Osteocyte (in vitro differentiated cells): ENCODE data around the gene DAGLB. TPM values are rescaled to one million over a fixed set of nuclear protein-coding genes. Genes with fewer than 3 reads are reported as not detected.
A peak's percentile ranks its signal among the peaks of the same experiment; 100 is the strongest.

Experiments
- DNase-seq: peaks from one replicate; pipeline ENCODE4 v3.0.0; 2021; ENCODE audit warnings: mixed read lengths; ENCODE audit not compliant: unreplicated experiment; ENCODE audit errors: extremely low spot score
- H3K27ac Mint-ChIP-seq: one replicate; pipeline ENCODE4 v1.8.0; 2021; ENCODE audit warnings: mild to moderate bottlenecking, mixed read lengths; ENCODE audit not compliant: unreplicated experiment
- H3K27me3 Mint-ChIP-seq: one replicate; pipeline ENCODE4 v1.8.0; 2021; ENCODE audit warnings: mixed read lengths; ENCODE audit not compliant: unreplicated experiment
- H3K36me3 Mint-ChIP-seq: one replicate; pipeline ENCODE4 v1.8.0; 2021; ENCODE audit warnings: mixed read lengths; ENCODE audit not compliant: unreplicated experiment
- H3K4me1 Mint-ChIP-seq: one replicate; pipeline ENCODE4 v1.8.0; 2021; ENCODE audit warnings: mixed read lengths; ENCODE audit not compliant: unreplicated experiment
- H3K4me3 Mint-ChIP-seq: one replicate; pipeline ENCODE4 v1.8.0; 2021; ENCODE audit warnings: mild to moderate bottlenecking, moderate library complexity, mixed read lengths; ENCODE audit not compliant: unreplicated experiment
- H3K9me3 Mint-ChIP-seq: one replicate; pipeline ENCODE4 v1.8.0; 2021; ENCODE audit warnings: mixed read lengths; ENCODE audit not compliant: unreplicated experiment
- CTCF ChIP-seq: fragments of 200-600 bp; sonication (generic); IDR thresholded peaks from 2 replicates; pipeline ENCODE4 v1.5.0; 2021; ENCODE audit warnings: antibody characterized with exemption, mild to moderate bottlenecking, moderate library complexity
- total RNA-seq: library from RNA; stranded (reverse); gene quantifications from 2 replicates; pipeline ENCODE4 v1.2.1, GENCODE V29; 2021

Gene DAGLB
- total RNA-seq, 1 donor from 2014 or later = 22.4 TPM

GRCh38 chr7:6436385-6436685, 11.4 kb downstream of the DAGLB start:
- no peak overlapping the region for H3K4me3 Mint-ChIP-seq
- no peaks in the 10 kb centered on the region for H3K9me3 Mint-ChIP-seq
- peaks cover 14% of the 10 kb centered on the region for H3K36me3 Mint-ChIP-seq
- no peak for TF ChIP-seq CTCF
- DNase-seq = no peak
- no peaks in the 10 kb centered on the region for H3K27me3 Mint-ChIP-seq
- no peak overlapping the region for H3K27ac Mint-ChIP-seq
- peaks cover 12% of the 10 kb centered on the region for H3K4me1 Mint-ChIP-seq

GRCh38 chr7:6435486-6436384, 12.0 kb downstream of the DAGLB start:
- no peaks in the 10 kb centered on the region for H3K27me3 Mint-ChIP-seq
- DNase-seq = peak; percentile 95
- TF ChIP-seq CTCF = peak; percentile 98
- H3K27ac Mint-ChIP-seq = peak overlapping the region; percentile 80
- H3K4me3 Mint-ChIP-seq = no peak overlapping the region
- H3K9me3 Mint-ChIP-seq = no peaks in the 10 kb centered on the region
- H3K4me1 Mint-ChIP-seq = peaks cover 12% of the 10 kb centered on the region
- peaks cover 16% of the 10 kb centered on the region for H3K36me3 Mint-ChIP-seq

GRCh38 chr7:6433784-6434615, 13.8 kb downstream of the DAGLB start:
- no peak overlapping the region for H3K27ac Mint-ChIP-seq
- H3K27me3 Mint-ChIP-seq = no peaks in the 10 kb centered on the region
- H3K36me3 Mint-ChIP-seq = peaks cover 14% of the 10 kb centered on the region
- DNase-seq = no peak
- H3K9me3 Mint-ChIP-seq = no peaks in the 10 kb centered on the region
- TF ChIP-seq CTCF = no peak
- peaks cover 18% of the 10 kb centered on the region for H3K4me1 Mint-ChIP-seq
- H3K4me3 Mint-ChIP-seq = no peak overlapping the region

- no peaks in the 10 kb centered on the region for H3K27me3 Mint-ChIP-seq
Measured at GRCh38 chr7:6432781-6433180, 15.0 kb downstream of the DAGLB start.

More at GRCh38 chr7:6432781-6433180, 15.0 kb downstream of the DAGLB start:
- H3K9me3 Mint-ChIP-seq = no peaks in the 10 kb centered on the region
- DNase-seq = no peak
- no peak overlapping the region for H3K27ac Mint-ChIP-seq
- no peak for TF ChIP-seq CTCF
- H3K4me3 Mint-ChIP-seq = no peak overlapping the region
- H3K36me3 Mint-ChIP-seq = peaks cover 14% of the 10 kb centered on the region
- H3K4me1 Mint-ChIP-seq = peaks cover 14% of the 10 kb centered on the region
